Stimulated activated memory B cell treated with anti-CD40 and anti-IgM and Interleukin-4, amounts not matched to agents 10 μg/mL and 1 μg/mL and 100 μg/mL, for 72 hours (primary cell): Measurements from ENCODE around the gene EHMT1.
"Not testable (repeated sequence)": the region's sequence is repeated elsewhere in the genome, so short reads cannot be mapped to it uniquely, and the experiment has no call there.

Experiments used
- ATAC-seq: fragments of 150-1000 bp; cut with Tn5 transposase; 2 replicates; pipeline ENCODE4 v1.10.0; 2021
- H3K27ac Mint-ChIP-seq: one replicate; pipeline ENCODE4 v1.8.0; 2022; ENCODE audit warnings: mild to moderate bottlenecking, mixed read lengths
- H3K27me3 Mint-ChIP-seq: one replicate; pipeline ENCODE4 v1.8.0; 2022; ENCODE audit warnings: mixed read lengths
- H3K36me3 Mint-ChIP-seq: one replicate; pipeline ENCODE4 v1.8.0; 2022; ENCODE audit warnings: mixed read lengths
- H3K4me1 Mint-ChIP-seq: one replicate; pipeline ENCODE4 v1.8.0; 2022; ENCODE audit warnings: mixed read lengths
- H3K4me3 Mint-ChIP-seq: one replicate; pipeline ENCODE4 v1.8.0; 2022; ENCODE audit warnings: mild to moderate bottlenecking, moderate library complexity, mixed read lengths
- H3K9me3 Mint-ChIP-seq: one replicate; pipeline ENCODE4 v1.8.0; 2022; ENCODE audit warnings: mixed read lengths

Gene EHMT1

DNA sequence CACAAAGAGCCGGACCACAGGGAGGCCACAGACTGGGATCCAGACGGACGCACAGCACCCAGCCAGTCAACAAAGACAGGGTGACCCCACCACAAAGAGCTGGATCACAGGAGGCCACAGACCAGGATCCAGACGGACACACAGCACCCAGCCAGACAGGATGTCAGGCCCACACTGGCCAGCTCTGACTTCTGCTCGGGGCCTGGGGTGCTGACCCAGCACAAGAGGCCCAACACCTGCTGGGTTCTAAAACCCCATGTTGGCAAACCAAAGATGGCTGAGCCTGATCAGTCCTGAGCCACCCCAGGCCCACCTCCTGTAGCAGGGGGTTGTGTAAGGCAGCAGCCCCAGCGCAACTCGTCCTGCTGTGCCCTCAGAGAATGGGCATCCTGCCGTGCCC is 34.8 kb upstream of the EHMT1 start:
- Mint-ChIP-seq H3K4me1 (peaks cover 12% of the 10 kb centered on the region), H3K9me3 (no peaks in the 10 kb centered on the region), H3K27me3 (no peaks in the 10 kb centered on the region), H3K4me3 (no peak overlapping the region), H3K36me3 (peaks cover 44% of the 10 kb centered on the region), H3K27ac (no peak overlapping the region)
- no peak for ATAC-seq

DNA sequence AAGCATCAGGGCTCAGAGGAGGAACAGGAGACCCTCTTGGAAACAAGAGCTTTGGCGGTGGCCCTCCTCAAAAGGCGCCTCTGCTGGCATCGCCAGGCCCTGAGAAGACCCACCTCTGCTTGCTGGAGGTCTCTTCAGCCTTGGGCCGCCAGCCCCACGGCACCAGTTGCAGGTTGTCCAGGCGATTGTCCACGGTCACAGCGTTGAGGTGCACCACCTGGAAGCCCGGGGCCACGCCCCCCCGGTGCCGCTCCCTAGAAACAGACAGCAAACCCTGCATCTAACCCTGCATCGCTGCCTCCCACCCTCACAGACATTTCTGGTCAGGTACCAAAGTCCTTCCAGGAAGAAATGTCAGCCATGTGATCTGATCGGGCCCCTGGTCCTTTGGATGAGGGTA is 32.0 kb upstream of the EHMT1 start:
- Mint-ChIP-seq H3K4me3 (no peak overlapping the region), H3K36me3 (peaks cover 37% of the 10 kb centered on the region)

GRCh38 chr9:137588311-137588710 is 30.5 kb upstream of the EHMT1 start:
- Mint-ChIP-seq H3K27me3 (no peaks in the 10 kb centered on the region), H3K9me3 (no peaks in the 10 kb centered on the region), H3K36me3 (peaks cover 22% of the 10 kb centered on the region), H3K4me3 (peak overlapping the region; percentile 62), H3K27ac (no peak overlapping the region), H3K4me1 (peaks cover 25% of the 10 kb centered on the region)
- ATAC-seq = no peak

More for the DNA sequence above, 32.0 kb upstream of the EHMT1 start:
- no peak for ATAC-seq
- H3K27me3 Mint-ChIP-seq = no peaks in the 10 kb centered on the region
- H3K4me1 Mint-ChIP-seq = peaks cover 25% of the 10 kb centered on the region
- no peak overlapping the region for H3K27ac Mint-ChIP-seq
- no peaks in the 10 kb centered on the region for H3K9me3 Mint-ChIP-seq

- Mint-ChIP-seq H3K4me3 (peak overlapping the region; percentile 31), H3K36me3 (peaks cover 18% of the 10 kb centered on the region)
Measured at GRCh38 chr9:137588891-137589290, 29.9 kb upstream of the EHMT1 start.

GRCh38 chr9:137589441-137590122 is 29.2 kb upstream of the EHMT1 start:
- Mint-ChIP-seq H3K36me3 (peaks cover 18% of the 10 kb centered on the region), H3K27me3 (no peaks in the 10 kb centered on the region), H3K9me3 (no peaks in the 10 kb centered on the region), H3K4me3 (peak overlapping the region; percentile 82), H3K27ac (peak overlapping the region; percentile 69), H3K4me1 (peaks cover 25% of the 10 kb centered on the region)
- ATAC-seq = peak; percentile 31

More at GRCh38 chr9:137588891-137589290, 29.9 kb upstream of the EHMT1 start:
- Mint-ChIP-seq H3K4me1 (peaks cover 25% of the 10 kb centered on the region), H3K9me3 (no peaks in the 10 kb centered on the region), H3K27ac (no peak overlapping the region), H3K27me3 (no peaks in the 10 kb centered on the region)
- no peak for ATAC-seq

DNA sequence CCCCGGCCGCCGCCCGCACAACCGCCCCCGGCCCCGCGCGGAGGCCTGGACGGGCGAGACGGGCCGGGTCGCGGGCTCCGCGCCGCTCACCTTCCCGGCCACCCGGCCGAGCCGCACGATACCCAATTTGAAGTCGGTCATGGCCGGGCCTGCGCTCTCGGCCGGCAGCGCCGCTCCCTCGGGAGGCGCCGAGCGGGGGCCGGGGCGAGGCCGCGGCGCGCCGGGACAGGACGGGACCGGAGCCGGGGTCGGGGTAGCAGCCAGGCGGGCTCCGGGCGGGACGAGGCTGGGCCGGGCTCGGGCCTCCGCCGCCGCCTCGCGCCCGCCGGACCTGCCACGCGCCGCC is 28.7 kb upstream of the EHMT1 start:
- no peaks in the 10 kb centered on the region for H3K27me3 Mint-ChIP-seq
- peaks cover 18% of the 10 kb centered on the region for H3K36me3 Mint-ChIP-seq
- H3K27ac Mint-ChIP-seq = peak overlapping the region; percentile 83
- H3K4me3 Mint-ChIP-seq = no peak overlapping the region
- H3K9me3 Mint-ChIP-seq = no peaks in the 10 kb centered on the region
- H3K4me1 Mint-ChIP-seq = peaks cover 25% of the 10 kb centered on the region
- ATAC-seq = no peak

DNA sequence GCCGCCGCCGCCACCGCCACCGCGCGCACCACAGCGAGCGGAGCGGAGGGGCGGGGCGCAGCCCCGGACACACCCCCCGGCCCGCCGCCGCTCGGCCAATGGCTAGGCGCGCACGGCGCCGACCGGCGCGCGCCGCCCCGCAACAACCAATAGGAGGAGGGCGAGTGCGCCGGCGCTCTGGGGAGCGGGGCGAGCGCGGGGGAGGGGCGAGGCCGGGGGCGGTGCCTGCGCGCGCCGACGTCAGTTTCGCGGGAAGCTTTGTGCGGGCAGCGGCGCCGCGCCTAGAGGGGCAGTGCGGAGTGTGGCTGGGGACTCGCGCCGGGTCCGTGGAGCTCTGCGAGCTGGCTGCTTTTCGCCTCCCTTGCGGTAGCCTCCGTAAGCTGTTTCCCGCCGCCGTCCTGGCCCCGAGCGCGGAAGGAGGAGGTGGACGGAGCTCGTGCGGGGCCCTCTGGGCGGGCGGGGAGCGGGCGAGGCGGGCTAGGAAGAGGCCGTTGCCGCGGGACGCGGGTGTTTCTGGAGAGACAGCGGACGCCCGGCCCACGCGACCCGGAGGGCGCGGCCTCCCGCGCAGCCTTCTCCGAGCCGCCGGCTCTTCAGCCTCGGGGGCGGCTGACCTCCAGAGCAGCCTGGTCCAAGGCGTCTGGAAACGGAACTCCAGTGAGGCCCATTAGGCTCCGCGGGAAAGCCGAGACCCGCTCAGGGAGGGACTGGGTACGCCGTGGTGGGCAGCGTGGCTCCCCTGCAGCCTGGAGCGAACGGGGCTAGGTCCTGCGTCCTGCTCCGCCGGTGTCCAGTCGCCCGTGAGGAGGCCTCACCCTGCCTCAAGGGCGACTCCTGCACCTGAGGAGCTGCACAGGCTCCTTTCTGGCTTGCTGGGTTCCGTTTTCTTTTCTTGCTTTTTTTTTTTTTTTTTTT is 28.1 kb upstream of the EHMT1 start, which contains the start of gene ZMYND19:
ZMYND19 (minus strand) TSS at position 44 of the 915 bp plus-strand sequence. CDS start 249 bp downstream, outside the sequence.
- no peaks in the 10 kb centered on the region for H3K27me3 Mint-ChIP-seq
- peak within 1 kb of the TSS; percentile 99 for H3K4me3 Mint-ChIP-seq
- ATAC-seq = peak; percentile 98
- H3K4me1 Mint-ChIP-seq = peaks cover 25% of the 10 kb centered on the region
- H3K9me3 Mint-ChIP-seq = no peaks in the 10 kb centered on the region
- peaks cover 18% of the 10 kb centered on the region for H3K36me3 Mint-ChIP-seq
- peak within 1 kb of the TSS; percentile 83 for H3K27ac Mint-ChIP-seq

- Mint-ChIP-seq H3K9me3 (no peaks in the 10 kb centered on the region), H3K4me3 (no peak overlapping the region), H3K27ac (no peak overlapping the region), H3K4me1 (peaks cover 23% of the 10 kb centered on the region), H3K27me3 (no peaks in the 10 kb centered on the region), H3K36me3 (peaks cover 5% of the 10 kb centered on the region)
- no peak for ATAC-seq
Measured at GRCh38 chr9:137592767-137593166, 26.0 kb upstream of the EHMT1 start.

DNA sequence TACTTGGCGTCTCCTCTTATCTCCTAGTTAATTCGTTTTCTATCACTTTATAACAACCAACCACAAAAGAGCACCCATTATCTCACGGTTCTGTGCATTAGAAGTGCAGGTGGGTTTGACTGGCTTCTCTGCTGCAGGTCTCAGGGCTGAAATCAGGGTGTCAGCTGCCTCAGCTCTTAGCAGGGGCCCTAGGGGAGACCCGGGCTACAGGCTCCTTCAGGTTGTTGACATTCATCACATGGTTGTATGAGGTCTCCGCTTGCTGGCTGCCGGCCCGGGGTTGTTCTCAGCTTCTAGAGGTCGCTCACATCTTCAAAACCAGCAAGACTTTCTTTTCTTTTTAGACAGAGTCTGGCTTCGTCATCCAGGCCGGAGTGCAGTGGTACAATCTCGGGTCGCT is 25.6 kb upstream of the EHMT1 start:
- Mint-ChIP-seq H3K4me1 (peaks cover 20% of the 10 kb centered on the region), H3K36me3 (peaks cover under 1% of the 10 kb centered on the region), H3K27ac (no peak overlapping the region), H3K4me3 (no peak overlapping the region), H3K9me3 (no peaks in the 10 kb centered on the region), H3K27me3 (no peaks in the 10 kb centered on the region)
- ATAC-seq = no peak

DNA sequence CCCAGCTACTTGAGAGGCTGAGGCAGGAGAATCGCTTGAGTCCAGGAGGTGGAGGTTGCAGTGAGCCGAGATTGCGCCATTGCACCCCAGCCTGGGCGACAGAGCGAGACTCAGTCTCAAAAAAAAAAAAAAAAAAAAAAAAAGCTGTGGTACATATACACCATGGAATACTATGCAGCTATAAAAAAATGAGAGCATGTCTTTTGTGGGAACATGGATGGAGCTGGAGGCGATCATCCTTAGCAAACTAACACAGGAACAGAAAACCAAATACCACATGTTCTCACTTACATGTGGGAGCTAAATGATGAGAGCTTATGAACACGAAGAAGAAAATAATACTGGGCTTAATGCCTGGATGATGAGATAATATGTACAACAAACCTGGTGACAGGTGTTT is 22.2 kb upstream of the EHMT1 start:
- H3K9me3 Mint-ChIP-seq, H3K4me3 Mint-ChIP-seq, H3K27me3 Mint-ChIP-seq, H3K27ac Mint-ChIP-seq, H3K4me1 Mint-ChIP-seq, H3K36me3 Mint-ChIP-seq, ATAC-seq: not testable (repeated sequence)

- Mint-ChIP-seq H3K9me3 (no peaks in the 10 kb centered on the region), H3K4me1 (peaks cover 19% of the 10 kb centered on the region), H3K4me3 (no peak overlapping the region), H3K27me3 (no peaks in the 10 kb centered on the region), H3K36me3 (no peaks in the 10 kb centered on the region), H3K27ac (no peak overlapping the region)
- ATAC-seq = no peak
Measured at GRCh38 chr9:137598943-137599342, 19.9 kb upstream of the EHMT1 start.

GRCh38 chr9:137602661-137603060 is 16.1 kb upstream of the EHMT1 start:
- Mint-ChIP-seq H3K27ac (peak overlapping the region; percentile 6), H3K9me3 (no peaks in the 10 kb centered on the region), H3K36me3 (no peaks in the 10 kb centered on the region), H3K4me1 (peaks cover 40% of the 10 kb centered on the region), H3K4me3 (no peak overlapping the region), H3K27me3 (no peaks in the 10 kb centered on the region)
- no peak for ATAC-seq

DNA sequence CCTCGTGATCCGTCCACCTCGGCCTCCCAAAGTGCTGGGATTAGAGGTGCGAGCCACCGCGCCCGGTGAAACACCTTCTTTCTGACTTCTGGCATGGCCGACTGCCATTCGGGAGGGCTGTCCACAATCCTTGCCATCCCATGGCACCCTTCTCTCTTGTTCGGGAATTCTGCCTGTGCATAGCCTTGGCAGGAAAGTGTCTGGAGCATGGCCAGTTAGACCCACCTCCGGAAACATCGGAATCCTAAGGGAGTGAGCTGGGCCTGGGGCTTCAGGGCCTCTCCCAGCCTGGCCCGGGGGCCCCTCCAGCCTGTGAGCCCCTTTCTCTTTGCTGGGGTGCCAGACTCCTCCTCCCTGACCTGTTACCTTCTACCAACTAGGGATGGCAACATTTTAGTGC is 14.9 kb upstream of the EHMT1 start:
- Mint-ChIP-seq H3K36me3 (no peaks in the 10 kb centered on the region), H3K27me3 (no peaks in the 10 kb centered on the region), H3K9me3 (no peaks in the 10 kb centered on the region), H3K4me3 (peak overlapping the region; percentile 67), H3K27ac (no peak overlapping the region), H3K4me1 (peaks cover 33% of the 10 kb centered on the region)
- ATAC-seq = no peak

- no peak overlapping the region for H3K27ac Mint-ChIP-seq
Measured at GRCh38 chr9:137604345-137605086, 14.3 kb upstream of the EHMT1 start.

More at GRCh38 chr9:137604345-137605086, 14.3 kb upstream of the EHMT1 start:
- Mint-ChIP-seq H3K4me1 (peaks cover 33% of the 10 kb centered on the region), H3K4me3 (peak overlapping the region; percentile 67), H3K36me3 (no peaks in the 10 kb centered on the region), H3K27me3 (no peaks in the 10 kb centered on the region), H3K9me3 (no peaks in the 10 kb centered on the region)
- ATAC-seq = no peak
